Gastroesophageal sphincter (tissue), 4 donors: ENCODE results near the gene KCNAB1. TPM values are rescaled to one million over a fixed set of nuclear protein-coding genes. Genes with fewer than 3 reads are reported as not detected.

Experiments used
- ATAC-seq: fragments of 150-250 bp; one replicate; pipeline ENCODE4 v1.9.1; 2016; ENCODE audit warnings: mild to moderate bottlenecking, moderate library complexity
- H3K27ac ChIP-seq, 4 donors: fragments of 200-600 bp; sonication (generic) in 3 of 4; 1 replicate in 3 of 4; 2 replicates in 1 of 4; pipeline ENCODE4 v1.5.1; 2016 to 2019
- H3K27me3 ChIP-seq: fragments of 200-600 bp; sonication (generic); one replicate; pipeline ENCODE4 v1.5.1; 2019
- H3K36me3 ChIP-seq, 2 donors: fragments of 200-600 bp; sonication (generic); one replicate each; pipeline ENCODE4 v1.5.1; 2019; ENCODE audit warnings: control low read depth in 1 of 2
- H3K4me1 ChIP-seq, 3 donors: fragments of 200-600 bp; sonication (generic); 1 replicate in 2 of 3; 2 replicates in 1 of 3; pipeline ENCODE4 v1.5.1; 2016 to 2019; ENCODE audit warnings: control low read depth in 2 of 3
- H3K4me3 ChIP-seq, 2 donors: fragments of 200-600 bp; sonication (generic); one replicate each; pipeline ENCODE4 v1.5.1; 2019; ENCODE audit warnings: mild to moderate bottlenecking in 1 of 2, moderate library complexity in 1 of 2
- H3K9me3 ChIP-seq, 3 donors: fragments of 200-600 bp; sonication (generic); one replicate each; pipeline ENCODE4 v1.5.1; 2017 to 2019; ENCODE audit warnings: control low read depth in 2 of 3
- EP300 ChIP-seq: sonication (generic); formaldehyde crosslinking; IDR thresholded peaks from one replicate; pipeline ENCODE4 v1.6.1; 2017; ENCODE audit warnings: antibody characterized with exemption, mild to moderate bottlenecking
- POLR2A ChIP-seq, 2 donors: fragments of 450-650 bp; IDR thresholded peaks; one replicate each; pipeline ENCODE4 v1.6.1; 2017; ENCODE audit warnings: antibody characterized with exemption in 2 of 2, mild to moderate bottlenecking in 2 of 2, moderate library complexity in 1 of 2
- POLR2AphosphoS5 ChIP-seq: sonication (generic); formaldehyde crosslinking; IDR thresholded peaks from one replicate; pipeline ENCODE4 v1.6.1; 2017; ENCODE audit warnings: antibody characterized with exemption
- WGBS, 2 donors: methylation state at CpG; one replicate each; pipeline ENCODE4 v1.1.5; 2018; ENCODE audit warnings: low coverage in 1 of 2; 5-methylcytosine and 5-hydroxymethylcytosine counted together
- total RNA-seq, 4 donors: library from RNA; depleted of rRNA; stranded (reverse); fragments of >200 nt; gene quantifications; one replicate each; pipeline ENCODE4 v1.1.0, GENCODE V29; 2016
- TF ChIP-seq, protein P1 (sequence below), 4 experiments: fragments of 200-600 bp in 2 of 4; fragments of 450-650 bp in 2 of 4; sonication (generic) in 1 of 4; IDR thresholded peaks; one replicate each; pipeline ENCODE4 v1.5.1; 2017 to 2019; ENCODE audit warnings: antibody characterized with exemption in 4 of 4, mild to moderate bottlenecking in 2 of 4, moderate library complexity in 2 of 4

The KCNAB1 gene
- total RNA-seq, 4 donors from 2014 or later = 0.31 to 6.3 (median 1.9) TPM

DNA sequence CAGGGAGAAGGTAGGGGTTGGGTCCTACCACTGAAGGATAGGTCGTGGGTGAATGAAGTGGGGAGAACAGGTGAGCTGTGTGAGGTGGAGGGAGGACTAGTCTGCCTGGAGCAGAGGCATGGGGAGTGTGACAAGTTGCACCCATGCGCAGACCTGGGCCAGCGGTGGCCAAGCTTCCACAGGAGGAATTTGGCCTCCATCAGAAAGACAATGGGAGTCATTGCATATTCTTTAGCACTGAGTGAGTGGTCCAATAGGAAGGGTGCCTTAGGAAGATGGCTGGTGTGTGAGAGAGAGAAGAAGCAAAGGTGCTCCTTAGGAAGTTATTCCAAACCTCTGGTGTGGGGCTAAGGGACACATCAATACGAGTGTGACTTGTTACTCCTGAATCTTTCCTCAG is 191.1 kb downstream of the KCNAB1 start:
- peaks cover 0 to 11% (median 0%) of the 10 kb centered on the region in 3 donors for H3K4me1 ChIP-seq
- TF ChIP-seq POLR2AphosphoS5 (no peak), EP300 (no peak), POLR2A (IDR thresholded peaks at IDR 0.05) (no peak)
- TF ChIP-seq, protein P1, sequence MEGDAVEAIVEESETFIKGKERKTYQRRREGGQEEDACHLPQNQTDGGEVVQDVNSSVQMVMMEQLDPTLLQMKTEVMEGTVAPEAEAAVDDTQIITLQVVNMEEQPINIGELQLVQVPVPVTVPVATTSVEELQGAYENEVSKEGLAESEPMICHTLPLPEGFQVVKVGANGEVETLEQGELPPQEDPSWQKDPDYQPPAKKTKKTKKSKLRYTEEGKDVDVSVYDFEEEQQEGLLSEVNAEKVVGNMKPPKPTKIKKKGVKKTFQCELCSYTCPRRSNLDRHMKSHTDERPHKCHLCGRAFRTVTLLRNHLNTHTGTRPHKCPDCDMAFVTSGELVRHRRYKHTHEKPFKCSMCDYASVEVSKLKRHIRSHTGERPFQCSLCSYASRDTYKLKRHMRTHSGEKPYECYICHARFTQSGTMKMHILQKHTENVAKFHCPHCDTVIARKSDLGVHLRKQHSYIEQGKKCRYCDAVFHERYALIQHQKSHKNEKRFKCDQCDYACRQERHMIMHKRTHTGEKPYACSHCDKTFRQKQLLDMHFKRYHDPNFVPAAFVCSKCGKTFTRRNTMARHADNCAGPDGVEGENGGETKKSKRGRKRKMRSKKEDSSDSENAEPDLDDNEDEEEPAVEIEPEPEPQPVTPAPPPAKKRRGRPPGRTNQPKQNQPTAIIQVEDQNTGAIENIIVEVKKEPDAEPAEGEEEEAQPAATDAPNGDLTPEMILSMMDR (IDR thresholded peaks at IDR 0.05) = no peak
- H3K27ac ChIP-seq = no peak overlapping the region
- no peak for ATAC-seq
- WGBS, 2 donors = 82 to 96% methylated on average over 3 to 4 of the region's 4 CpGs
- H3K27me3 ChIP-seq = no peaks in the 10 kb centered on the region
- H3K36me3 ChIP-seq = no peaks in the 10 kb centered on the region
- no peaks in the 10 kb centered on the region for H3K9me3 ChIP-seq
- no peak overlapping the region for H3K4me3 ChIP-seq

DNA sequence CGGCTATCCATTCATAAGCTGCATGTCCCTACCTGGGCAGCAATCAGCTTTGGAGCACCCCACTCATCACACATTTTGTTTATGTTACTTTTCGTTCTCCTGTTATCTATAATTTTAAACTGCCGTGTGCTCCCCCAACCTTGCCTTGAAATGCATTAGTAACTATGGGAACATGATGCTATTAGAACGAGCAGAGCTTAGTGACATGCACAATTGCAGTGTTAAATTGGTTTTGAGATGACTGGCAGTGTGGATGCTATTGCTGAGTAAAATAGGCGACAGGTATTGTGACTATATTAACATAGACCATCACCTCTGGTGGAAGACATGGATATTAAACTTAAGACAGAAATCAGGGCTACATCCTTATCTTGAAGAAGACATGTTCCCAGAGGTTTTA is 191.6 kb downstream of the KCNAB1 start:
- Histone ChIP-seq H3K4me1 (peaks cover 0 to 11% (median 0%) of the 10 kb centered on the region in 3 donors), H3K27me3 (no peaks in the 10 kb centered on the region), H3K9me3 (no peaks in the 10 kb centered on the region), H3K4me3 (no peak overlapping the region), H3K36me3 (no peaks in the 10 kb centered on the region), H3K27ac (no peak overlapping the region)
- no peak for TF ChIP-seq POLR2A (IDR thresholded peaks at IDR 0.05)
- no peak for TF ChIP-seq EP300
- no peak for TF ChIP-seq POLR2AphosphoS5
- TF ChIP-seq, protein P1 (IDR thresholded peaks at IDR 0.05) = no peak
- WGBS, 2 donors = 72 to 89% methylated on average over 5 of the region's 5 CpGs
- no peak for ATAC-seq

DNA sequence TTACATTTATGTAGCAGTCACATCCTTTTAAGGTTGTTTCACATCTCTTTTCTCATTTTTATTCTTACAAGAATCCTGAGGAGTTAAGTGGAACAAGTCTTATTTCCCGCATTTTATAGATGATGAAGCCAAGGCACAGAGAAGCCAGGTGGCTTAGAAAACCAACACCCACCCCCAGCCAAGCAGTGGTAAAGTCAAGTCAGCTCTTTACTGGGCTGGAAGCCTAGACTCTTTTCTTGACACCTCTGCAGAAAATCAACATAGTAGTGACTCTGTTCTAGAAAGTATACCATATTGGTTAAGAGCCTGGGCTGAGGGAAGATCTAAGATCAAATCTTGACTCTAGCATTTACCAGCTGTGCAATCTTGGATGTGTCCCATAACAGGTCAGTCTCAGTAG is 195.7 kb downstream of the KCNAB1 start:
- H3K36me3 ChIP-seq = no peaks in the 10 kb centered on the region
- no peaks in the 10 kb centered on the region for H3K27me3 ChIP-seq
- H3K9me3 ChIP-seq = no peaks in the 10 kb centered on the region
- TF ChIP-seq POLR2A (IDR thresholded peaks at IDR 0.05) (no peak), EP300 (no peak), POLR2AphosphoS5 (no peak)
- TF ChIP-seq, protein P1 (IDR thresholded peaks at IDR 0.05) = no peak
- 88 to 89% methylated on average over 1 of the region's 1 CpG for WGBS, 2 donors
- H3K27ac ChIP-seq = no peak overlapping the region
- no peak overlapping the region for H3K4me3 ChIP-seq
- no peaks in the 10 kb centered on the region for H3K4me1 ChIP-seq
- ATAC-seq = no peak

DNA sequence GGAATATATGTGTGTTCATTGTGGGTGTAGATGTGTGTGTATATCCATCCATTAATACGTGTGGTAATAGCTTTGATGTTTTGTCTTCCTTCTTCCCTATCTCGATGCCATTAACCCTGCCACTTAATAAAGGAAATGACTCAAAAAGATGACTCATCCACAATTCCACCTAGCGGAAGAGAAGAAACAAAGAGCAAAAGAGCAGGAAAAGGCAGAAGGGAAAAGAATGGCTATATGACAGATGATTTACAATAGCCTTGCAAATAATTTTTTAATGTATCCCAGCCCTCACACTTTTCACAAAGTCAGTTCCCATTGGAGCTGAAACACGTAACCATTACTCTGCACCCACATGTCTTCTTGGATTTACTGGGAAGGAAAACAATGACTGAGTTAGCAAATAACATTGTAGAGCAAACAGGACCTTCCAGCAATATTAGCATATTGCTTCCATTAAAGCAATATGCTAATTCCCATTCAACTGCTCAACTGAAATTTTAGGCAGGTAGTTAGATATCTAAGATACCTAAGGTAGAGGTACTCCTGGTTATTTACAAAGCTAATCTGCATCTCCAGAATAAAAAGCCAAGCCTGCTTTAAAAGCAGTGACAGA is 197.2 kb downstream of the KCNAB1 start:
- H3K9me3 ChIP-seq = no peaks in the 10 kb centered on the region
- no peaks in the 10 kb centered on the region for H3K27me3 ChIP-seq
- no peak overlapping the region for H3K4me3 ChIP-seq
- no peaks in the 10 kb centered on the region for H3K36me3 ChIP-seq
- TF ChIP-seq, protein P1 (IDR thresholded peaks at IDR 0.05) = no peak
- H3K27ac ChIP-seq = no peak overlapping the region
- H3K4me1 ChIP-seq = no peaks in the 10 kb centered on the region
- no peak for ATAC-seq
- 31 to 61% methylated on average over 4 of the region's 4 CpGs for WGBS, 2 donors

DNA sequence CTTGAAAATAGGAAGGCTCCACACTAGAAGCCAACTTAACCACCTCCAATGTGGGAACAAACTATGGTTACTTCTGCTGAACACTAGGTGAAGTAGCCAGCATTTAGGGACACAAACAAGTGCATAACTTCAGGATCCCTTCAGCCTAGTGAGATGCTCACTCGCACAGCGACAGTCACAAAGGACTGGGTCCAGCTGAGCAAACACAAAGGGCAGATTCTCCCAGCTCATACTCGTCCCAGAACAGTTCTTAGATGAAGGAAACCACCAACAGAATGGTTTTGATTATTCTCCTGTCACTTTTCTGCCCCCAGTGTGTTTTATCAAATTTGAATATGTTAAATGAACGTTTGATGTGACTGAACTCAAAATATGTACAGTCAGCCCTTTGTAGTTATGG is 201.6 kb downstream of the KCNAB1 start:
- Histone ChIP-seq H3K4me1 (no peaks in the 10 kb centered on the region), H3K27me3 (no peaks in the 10 kb centered on the region), H3K4me3 (no peak overlapping the region), H3K27ac (no peak overlapping the region), H3K9me3 (no peaks in the 10 kb centered on the region), H3K36me3 (no peaks in the 10 kb centered on the region)
- no peak for ATAC-seq
- TF ChIP-seq POLR2A (IDR thresholded peaks at IDR 0.05) (no peak), POLR2AphosphoS5 (no peak), EP300 (no peak)
- TF ChIP-seq, protein P1 (IDR thresholded peaks at IDR 0.05) = no peak
- 62 to 72% methylated on average over 3 to 4 of the region's 4 CpGs for WGBS, 2 donors
